NCI-H748 treated with DMSO at 0.1 percent for 48 hours (cell line): ENCODE data around the gene IRAG1.
A peak's percentile ranks its signal among the peaks of the same experiment; 100 is the strongest.

ENCODE experiments used
- DNase-seq: peaks from one replicate; lab custom pipeline; 2025; lab: John Stamatoyannopoulos, UW

IRAG1 gene

DNA sequence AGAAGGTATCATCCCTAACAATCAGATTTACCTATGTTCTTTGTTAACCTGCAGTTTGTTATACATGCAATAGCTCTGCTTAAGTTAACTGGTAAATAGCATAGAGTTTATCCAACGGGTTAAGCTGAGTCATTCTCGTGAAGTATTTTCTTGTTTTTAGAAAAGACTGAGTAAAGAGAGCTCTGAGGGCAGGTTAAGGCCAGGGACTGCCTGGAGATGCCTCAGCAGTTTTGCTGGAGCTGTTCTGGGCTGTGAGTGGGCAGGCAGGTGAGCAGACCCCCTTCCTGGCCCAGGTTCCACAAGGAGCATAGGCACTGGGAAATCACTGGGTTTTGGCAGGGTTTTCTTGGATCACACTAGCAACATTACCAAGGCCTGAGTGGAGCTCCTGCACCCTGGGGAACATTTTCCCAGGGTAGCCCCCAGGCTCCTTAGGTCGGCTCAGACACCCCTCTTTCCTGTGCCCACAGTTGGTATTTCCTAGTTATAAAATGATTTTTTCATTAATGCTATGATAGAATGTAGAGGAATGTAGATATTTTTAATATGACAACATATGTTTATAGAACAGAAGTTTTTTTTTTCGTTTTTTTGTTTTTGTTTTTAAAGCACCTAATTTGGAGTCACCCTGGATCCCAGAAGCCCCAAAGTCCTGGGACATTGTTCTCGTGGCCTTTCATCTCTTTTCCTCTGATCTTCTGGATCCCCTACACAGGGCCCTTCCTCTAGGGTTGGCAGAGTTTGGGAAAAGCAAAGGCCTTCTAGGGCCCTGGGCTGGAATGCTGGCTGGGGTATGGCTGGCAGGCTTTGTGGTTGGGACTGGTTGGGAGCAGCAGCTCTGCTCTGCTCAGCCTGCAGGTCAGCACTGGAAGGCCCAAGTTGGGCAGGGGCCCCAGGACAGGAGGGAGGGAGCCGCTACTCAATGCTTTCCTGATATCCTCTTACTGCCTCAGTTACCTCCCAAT, 26.7 kb downstream of the IRAG1 start:
- no peak for DNase-seq

DNA sequence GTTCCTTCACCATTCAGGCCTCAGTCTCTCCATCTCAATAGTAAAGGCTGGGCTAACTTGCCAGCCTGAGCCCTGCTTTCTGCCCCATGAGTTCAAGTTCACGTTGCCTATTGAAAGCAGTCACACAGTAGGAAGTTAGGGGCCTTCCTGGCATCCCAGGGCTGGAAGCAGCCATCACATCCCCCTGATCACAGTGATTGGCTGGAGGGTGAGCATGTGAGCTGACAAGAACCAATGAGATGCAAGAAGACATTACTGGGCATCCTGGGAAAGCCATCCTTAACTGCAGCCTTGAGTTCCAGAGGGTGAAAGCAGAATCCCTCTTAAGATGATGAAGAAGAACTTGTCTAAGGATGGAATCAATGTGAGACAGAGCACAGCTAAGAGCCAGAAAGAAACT, 29.1 kb downstream of the IRAG1 start:
- DNase-seq: no peak

DNA sequence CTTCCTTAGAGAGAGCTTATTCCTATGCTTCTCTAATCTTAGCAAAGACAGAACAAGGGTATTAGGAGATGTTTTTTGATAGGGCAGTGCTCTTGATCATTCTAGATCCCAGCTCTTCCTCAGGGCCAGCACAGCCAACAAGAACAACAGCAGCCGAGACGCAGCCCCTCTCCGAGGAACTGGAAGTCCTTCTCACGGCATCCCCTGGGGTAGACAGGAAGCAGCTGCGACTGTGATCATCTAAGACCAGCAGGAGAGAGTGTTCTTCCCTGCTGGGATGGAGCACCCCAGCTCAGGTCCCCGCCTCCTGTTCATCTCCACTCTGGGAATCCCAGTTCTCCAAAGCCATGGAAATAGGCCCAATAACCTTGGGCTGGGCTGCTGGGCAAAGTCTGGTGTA, 29.6 kb downstream of the IRAG1 start:
- DNase-seq: no peak

DNA sequence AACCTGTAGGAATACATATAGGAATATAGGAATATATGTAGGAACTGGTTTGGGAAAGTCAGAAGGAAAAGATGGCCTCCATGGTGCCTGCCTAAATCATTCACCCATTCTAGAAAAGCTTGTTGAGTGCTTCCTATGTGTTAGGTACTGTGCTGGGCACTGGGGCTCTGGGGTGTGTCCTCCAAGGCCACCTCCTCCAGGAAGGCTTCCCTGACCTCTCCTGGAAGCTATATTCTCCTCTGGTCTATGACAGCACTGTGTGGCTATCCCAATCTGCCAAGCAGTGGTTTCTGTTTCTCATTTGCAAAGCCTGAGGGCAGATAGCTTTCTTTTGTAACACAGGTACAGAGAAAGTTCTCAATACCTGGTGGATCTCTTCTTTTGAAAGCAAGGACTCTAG, 30.2 kb downstream of the IRAG1 start:
- DNase-seq: no peak

DNA sequence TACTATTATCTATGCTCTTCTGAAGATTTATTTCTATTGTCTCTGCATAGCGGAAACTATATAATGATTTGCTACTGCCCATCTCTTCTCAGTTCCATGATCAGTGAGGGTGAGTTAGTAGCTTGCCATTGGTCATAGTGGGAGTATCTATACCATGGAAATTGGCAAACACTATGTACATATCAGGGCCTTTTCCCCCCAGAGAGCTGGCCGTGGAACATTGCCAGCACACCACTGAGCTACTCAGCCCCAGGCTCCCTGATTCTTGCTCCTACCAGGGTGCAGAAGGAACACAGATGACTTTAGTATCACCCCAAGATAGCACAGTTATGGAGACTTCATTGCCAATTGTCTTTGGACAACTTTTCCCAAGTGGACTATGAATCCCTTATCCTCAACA, 33.2 kb downstream of the IRAG1 start:
- DNase-seq: no peak

DNA sequence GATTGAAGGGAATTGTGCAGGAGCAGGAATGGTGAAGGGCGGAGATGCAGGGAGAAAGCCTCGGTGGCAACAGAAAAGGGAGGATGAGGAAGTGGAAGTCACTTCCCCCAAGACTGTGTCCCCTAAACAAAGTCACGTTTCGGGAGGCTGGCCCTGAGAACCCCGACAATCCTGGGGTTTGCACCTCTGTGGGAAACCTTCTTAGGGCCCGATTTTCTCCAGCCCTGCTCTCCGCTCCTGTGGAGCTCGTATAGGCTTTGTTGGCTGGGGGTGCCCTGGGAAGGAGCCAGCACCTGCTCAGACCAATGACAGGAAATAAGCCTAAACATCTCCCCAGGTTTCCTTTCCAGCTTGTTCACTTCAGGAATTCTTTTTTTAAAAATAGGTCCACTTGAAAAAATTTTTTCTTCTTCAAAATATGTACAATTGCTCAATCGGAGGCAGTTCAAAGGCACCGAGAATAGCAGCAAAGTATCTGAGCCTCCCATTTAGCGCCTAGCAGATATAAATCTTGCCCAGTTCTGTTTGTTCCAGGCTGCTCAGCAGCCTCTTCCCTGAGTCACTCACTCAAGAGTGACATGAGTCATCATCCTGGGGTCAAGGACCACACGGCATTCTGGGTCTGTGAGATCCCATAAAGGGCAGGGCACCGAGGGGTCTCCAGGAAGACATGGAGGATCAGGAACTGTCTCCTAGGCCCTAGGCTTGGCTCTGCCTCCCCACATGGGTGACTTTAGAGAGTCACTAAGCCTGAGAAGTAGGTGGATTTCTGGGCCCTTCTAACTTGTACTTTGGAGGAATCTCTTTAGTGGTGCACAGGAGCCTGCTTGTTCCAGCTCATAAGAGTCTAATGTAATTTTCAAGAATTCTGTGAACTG, 34.0 kb downstream of the IRAG1 start:
- no peak for DNase-seq

DNA sequence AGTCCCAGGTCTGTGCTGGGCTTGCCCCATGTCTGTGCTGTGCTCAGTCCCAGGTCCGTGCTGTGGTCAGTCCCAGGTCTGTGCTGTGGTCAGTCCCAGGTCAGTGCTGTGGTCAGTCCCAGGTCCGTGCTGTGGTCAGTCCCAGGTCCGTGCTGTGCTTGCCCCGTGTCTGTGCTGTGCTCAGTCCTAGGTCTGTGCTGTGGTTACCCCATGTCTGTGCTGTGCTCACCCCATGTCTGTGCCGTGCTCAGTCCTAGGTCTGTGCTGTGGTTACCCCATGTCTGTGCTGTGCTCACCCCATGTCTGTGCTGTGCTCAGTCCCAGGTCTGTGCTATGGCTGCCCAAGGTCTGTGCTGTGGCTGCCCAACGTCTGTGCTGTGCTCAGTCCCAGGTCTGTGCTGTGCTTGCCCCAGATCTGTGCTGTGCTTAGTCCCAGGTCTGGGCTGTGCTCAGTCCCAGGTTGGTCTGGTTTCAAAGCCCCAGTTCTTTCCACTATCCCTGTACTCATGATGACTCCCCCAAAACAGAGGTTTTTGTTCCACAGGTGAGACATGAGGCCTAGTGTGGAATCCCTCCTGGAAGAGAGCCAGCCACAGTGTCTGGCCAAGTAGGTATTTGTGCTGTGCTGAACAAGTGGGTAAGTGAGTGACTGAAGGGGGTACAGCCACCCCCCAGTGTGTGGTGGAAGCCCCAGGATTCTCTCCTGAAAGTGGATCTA, 34.8 kb downstream of the IRAG1 start:
- DNase-seq: no peak

DNA sequence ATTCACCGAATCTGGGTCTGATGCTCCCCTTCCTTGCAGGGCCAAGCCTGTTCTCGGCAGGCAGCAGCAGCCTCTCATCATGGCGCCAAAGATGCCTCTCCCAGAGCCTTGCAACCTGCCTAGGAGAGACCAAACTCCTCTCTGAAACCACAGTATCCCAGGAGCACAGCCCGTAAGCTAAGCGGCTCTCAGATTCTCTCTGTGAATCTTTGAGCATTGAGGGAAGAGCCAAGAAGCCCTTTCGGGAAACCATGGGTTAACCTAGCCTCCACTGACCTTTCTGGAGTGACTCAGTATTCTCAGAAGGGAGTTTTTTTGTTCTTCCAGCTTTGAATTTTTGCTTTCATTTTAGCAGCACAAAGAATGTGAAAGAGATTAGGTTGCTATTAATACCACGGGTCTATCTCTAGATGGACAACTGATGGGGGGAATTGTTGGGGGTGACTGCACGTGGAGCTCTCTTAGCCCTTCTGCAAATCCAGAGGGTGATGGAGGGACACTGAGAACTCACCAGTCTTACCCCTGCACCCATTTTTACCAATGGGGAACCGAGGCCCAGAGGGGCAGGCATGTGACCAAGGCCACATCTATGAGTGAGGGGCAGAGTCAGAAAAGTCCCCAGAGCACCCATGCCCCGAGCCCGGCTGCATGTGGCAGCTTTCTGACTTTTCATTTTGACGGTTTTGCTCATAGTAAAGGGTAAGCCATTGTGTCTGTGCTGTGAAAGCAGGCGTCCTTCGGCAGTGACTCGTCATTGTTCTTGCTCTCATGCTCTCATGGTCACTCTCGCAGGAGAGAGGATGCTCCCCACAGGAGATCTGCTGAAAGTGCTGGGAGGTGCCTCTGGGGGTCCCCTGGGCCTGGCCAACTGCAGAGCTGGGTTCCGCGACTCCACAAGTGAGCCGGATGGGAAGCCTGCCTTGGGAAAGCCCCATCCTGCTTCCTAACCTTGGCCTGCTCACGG, 36.0 kb downstream of the IRAG1 start:
- DNase-seq: no peak

DNA sequence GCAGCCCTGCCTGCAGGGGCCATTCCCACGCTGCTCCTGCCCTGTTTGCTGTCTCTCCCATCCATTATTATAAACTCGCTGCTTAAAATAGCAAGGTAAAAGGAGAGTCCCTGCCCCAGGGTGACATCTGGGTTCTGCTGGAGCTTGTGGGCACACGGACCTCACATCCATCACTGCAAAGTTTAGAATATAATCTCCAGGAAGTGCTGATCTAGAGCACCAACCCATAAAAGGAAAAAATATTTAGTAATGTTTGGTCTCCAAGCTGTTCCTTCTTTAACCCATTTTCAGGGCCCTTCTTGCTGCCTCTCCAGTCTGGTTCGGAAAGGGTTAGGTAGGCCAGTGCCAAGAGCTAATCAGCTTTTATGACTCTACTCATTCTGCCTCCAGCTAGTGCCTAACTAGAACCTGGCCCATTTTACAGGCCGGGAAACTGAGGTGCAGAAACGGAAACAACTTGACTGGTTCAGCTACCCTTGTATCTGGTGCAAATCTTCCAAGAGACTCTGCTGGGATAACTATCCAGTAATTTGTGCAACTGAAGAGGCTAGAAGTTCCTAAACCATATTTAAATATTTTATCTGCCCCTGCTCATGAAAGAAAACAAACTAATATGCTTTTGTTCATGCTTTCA, 37.5 kb downstream of the IRAG1 start:
- no peak for DNase-seq

DNA sequence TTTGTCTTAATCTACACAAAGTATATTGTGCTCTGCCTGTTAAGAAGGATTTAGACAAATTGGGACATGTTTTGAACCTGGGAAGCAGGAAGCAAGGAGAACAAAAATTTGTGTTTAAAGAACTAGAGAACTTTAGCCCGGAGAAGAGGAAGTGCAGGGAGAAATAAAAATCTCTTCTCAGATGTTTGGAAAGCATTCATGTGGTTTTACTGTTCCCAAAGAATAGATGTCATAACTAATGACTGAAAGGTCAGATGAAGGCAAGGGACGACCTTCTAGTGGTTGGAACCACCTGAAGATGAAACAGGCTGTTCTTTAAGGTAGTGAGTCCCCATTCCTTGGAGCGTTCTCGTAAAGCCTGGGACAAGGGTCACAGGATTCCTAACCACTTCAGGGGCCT, 38.3 kb downstream of the IRAG1 start:
- no peak for DNase-seq

DNA sequence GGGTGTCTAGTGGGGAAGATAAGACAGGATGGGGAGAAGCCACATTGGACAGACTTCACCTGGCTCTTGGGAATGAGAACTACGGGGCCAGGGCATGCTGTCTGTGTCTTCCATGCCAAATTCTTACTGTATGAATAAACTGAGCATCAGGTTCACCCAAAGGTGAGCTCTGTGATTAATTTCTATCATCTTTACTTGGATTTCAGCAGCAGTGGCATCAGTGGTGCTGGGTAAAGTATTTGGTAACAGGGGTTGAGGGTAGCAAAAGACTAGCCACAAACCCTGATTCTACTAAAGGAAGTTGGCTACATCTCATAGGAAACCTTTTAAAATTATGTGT, 38.8 kb downstream of the IRAG1 start:
- DNase-seq: no peak

DNA sequence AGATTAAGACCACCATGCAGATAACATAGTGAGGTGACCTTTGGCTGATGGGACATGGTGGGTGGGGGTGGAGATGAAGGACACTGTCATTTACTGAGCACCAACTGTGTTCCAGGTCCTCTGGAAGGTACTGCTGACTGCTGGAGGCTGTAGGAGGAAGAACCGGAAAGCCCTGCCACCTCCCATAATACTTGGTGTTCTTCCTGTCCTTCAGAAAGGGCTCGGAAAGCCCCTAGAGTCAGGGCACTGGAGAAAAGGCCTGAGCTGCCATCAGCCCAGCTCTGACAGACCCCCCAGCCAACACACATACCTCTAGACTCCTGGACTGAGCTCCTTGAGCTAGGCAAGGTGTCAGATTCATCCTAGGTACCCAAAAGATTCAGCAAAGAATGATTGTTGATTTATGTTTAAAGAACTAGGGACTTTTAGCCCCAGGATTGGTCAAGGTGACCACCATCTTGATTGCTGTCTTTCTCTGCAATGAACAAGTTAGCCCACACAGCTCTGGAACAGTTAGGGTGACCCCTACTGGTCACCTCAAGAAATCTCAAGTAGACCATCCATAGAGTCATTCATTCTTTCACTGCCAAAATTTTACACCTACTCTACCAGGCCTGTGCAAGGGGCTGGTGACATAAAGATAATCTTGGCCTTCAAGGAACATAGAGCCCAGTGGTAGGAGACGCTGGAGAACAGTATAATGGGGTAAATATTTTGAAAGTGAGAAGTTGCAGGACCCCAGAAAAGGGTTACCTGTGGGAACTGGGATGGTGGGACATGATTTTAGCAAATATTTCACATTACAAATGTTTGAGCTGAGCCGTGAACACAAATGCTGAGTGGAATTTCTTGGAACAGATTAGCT, 39.4 kb downstream of the IRAG1 start:
- DNase-seq: peak; percentile 47

DNA sequence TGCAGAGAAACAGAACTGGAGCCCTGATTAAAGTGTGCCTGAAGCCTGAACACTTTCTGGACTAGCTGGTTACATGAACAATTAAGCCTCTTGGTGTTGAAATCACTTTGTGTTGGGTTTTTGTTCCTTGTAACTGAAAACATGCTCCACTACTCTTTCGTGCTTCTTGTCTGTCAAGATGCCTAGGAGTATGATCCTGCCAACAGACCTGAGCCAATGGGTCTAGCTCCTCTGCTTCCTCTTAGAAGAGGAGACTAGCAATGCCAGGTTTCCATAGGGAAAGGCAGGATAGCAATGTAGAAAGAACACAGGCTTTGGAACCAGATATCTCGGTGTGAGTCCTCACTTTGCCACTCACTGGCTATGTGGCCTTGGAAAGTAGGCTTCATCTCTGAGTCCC, 40.3 kb downstream of the IRAG1 start:
- no peak for DNase-seq

DNA sequence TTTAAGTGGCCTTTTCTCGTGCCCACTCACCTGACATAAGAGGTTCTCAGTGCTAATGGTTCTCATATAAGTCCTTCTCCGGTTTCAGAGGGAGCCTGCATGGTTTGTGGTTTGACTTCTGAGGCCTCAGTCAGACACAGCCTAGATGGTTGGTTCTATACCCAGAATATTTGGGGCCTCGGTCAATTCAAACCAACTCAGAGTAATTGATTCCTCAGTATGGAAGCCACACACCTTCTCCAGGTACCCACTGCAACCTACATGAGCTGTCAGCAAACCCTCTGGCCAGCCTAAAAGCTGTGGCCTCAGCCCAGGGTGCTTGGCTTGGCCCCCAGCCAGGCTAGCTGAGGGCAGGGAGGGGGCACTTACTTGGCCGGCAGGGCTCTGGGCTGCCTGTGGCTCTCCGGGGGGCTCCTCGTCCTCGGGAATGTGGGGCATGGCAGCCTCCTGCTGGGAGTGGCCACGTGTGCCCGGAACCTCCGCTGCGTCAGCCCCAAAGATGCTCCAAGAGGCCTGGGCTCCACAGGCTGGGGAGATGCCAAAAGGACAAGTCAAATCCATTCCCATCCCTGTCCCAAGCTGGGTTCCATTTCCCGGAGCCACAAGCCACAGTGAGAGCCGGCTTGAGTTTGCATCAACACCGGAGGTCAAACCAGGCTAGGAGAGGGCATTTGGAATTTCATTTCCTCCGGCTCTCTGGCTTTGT, 41.7 kb downstream of the IRAG1 start:
- DNase-seq: no peak

DNA sequence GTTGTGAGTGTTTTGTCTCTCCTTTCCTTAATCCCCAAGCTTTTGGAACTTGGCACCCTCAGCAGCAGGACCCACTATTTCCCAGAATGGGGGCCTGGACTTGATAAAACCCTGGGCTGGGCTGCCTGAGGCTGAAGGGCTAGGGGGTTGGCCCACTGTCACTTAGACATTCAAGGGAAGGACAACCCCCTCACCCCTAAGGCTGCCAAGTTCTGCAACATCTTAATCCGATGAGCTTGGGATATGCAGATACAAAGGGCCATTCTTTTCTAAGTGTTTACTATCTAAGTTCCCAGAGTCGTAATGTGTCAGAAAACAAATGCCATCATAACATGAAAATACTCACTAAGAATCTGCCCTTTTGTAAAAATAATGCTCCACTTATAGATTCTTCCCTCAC, 42.9 kb downstream of the IRAG1 start:
- DNase-seq: no peak

DNA sequence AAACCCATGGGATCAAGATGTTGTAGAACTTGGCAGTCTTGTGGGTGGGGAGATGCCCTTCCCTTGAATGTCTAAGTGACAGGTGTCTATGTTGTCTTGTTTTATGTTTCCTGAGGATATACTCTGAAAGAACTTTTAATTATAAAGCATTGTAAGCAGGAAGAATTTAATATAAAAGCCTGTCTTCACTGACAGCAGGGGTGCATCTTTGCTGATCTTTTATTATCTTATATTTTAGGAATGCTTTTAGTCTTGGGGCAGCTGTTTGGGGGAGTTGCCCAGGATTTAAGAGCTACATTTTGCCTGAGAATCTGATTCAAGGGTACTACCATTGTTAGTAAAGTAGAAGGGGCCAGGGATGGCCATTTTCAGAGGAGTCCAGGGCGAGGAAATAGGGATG, 43.4 kb downstream of the IRAG1 start:
- DNase-seq: no peak

DNA sequence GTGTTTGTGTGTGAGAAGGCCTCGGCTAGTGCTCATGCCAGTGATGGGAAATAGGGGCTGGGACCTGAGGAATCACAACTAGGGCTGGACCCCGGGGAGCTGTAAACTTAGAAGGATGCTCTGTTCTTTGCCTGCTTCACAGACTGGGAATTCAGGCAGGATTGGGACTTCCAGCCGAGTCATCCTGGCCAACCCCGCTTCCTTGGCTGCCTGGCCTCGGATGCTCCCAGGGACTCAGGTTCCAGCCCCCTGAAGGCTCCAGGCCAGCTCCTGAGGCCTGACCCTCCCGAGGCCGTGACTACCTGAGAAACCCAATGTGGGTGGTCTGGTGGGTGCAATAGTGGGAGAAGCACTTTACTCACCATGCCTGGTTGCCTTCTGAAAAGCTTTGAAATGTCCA, 44.7 kb downstream of the IRAG1 start:
- DNase-seq: no peak

DNA sequence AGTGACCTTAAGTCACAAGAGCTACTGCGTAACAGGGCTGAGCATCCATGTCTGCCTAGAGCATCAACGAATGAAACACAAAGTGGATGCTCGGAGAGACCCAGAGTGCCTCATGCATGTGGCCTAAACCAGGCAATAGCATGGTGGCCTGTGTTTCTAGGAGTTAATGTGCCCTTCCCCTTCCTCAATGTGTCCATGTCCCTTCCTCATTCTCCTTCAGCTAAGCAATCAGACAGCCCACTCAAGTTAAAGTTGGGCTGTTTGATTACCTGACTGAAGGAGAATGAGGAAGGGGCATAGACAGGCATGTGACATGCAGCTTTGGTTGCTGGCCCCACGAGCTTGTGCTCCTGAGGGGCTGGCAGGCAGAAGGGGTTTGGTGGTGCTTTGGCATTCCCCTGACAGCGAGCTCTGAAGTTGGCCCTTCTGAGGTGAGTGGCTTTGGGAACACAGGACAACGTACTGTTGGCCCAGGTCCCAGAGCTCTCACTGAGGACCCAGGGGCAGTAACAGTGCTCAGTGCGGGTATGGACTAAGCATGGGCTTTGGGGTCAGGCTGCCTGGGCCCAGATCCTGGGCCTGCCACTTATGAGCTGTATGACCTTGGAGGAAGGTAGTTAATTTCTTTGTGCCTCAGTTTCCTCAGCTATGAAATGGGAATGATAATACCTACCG, 46.7 kb downstream of the IRAG1 start:
- no peak for DNase-seq

DNA sequence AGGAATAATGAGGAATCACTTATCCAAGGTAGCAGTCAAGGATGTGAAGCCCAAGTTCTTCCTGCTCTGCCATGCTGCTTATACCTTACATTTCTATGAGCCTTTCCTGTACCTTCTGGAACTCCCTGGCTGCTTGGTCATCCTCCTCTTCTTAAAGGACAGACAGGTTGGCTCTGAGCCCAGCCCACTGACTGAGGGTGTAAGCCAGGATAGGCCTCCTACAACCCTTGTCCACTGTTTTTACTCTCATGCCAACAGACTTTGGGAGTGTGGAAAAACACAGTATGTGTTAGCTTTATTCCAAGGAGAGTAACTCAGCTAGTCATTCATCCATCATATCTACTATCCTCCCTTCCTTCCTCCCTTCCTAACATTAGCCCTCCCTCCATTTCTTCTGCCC, 47.5 kb downstream of the IRAG1 start:
- DNase-seq: no peak
